GM18870 (cell line): ENCODE results near the gene POLR2I.
A peak's percentile ranks its signal among the peaks of the same experiment; 100 is the strongest.
"Not testable (repeated sequence)": the region's sequence is repeated elsewhere in the genome, so short reads cannot be mapped to it uniquely, and the experiment has no call there.

Source experiments
- ATAC-seq: cut with Tn5 transposase; IDR thresholded peaks from one replicate; pipeline ENCODE4 v1.9.1; 2021; ENCODE audit warnings: moderate library complexity; ENCODE audit not compliant: unreplicated experiment

POLR2I gene

GRCh38 chr19:36134867-36135266 is 20.2 kb upstream of the POLR2I start:
- not testable (repeated sequence) for ATAC-seq

GRCh38 chr19:36131221-36131620 is 16.5 kb upstream of the POLR2I start:
- ATAC-seq: not testable (repeated sequence)

- ATAC-seq: peak; percentile 5
Measured at GRCh38 chr19:36128392-36128736, 13.7 kb upstream of the POLR2I start.

- no peak for ATAC-seq
Measured at GRCh38 chr19:36125557-36125956, 10.9 kb upstream of the POLR2I start.

- ATAC-seq: no peak
Measured at GRCh38 chr19:36121486-36122124, 6.9 kb upstream of the POLR2I start.

- no peak for ATAC-seq
Measured at GRCh38 chr19:36120984-36121358, 6.3 kb upstream of the POLR2I start.

- no peak for ATAC-seq
Measured at GRCh38 chr19:36120092-36120983, 5.7 kb upstream of the POLR2I start.

- no peak for ATAC-seq
Measured at GRCh38 chr19:36116344-36116637, 1.6 kb upstream of the POLR2I start.

GRCh38 chr19:36115453-36116343 is 1.0 kb upstream of the POLR2I start, which contains the start of gene TBCB:
Gene TBCB (plus strand): TSS chr19:36115468. CDS start chr19:36115561, 93 bp downstream.
- peak; percentile 34 for ATAC-seq

- no peak for ATAC-seq
Measured at GRCh38 chr19:36113894-36114720, 568 bp downstream of the POLR2I start.

GRCh38 chr19:36113425-36113824 is 1.2 kb downstream of the POLR2I start:
- ATAC-seq: no peak

- ATAC-seq: no peak
Measured at GRCh38 chr19:36112678-36113077, 2.0 kb downstream of the POLR2I start.

GRCh38 chr19:36111200-36111539 is 3.5 kb downstream of the POLR2I start:
- no peak for ATAC-seq

GRCh38 chr19:36110487-36111199 is 4.0 kb downstream of the POLR2I start, which contains the start of gene OVOL3:
Gene OVOL3 (plus strand): TSS chr19:36111143. CDS start chr19:36111203, 60 bp downstream.
- ATAC-seq: no peak

GRCh38 chr19:36108684-36109083 is 6.0 kb downstream of the POLR2I start:
- no peak for ATAC-seq

- ATAC-seq: no peak
Measured at GRCh38 chr19:36106991-36107390, 7.7 kb downstream of the POLR2I start.

- ATAC-seq: no peak
Measured at GRCh38 chr19:36106441-36106840, 8.2 kb downstream of the POLR2I start.

GRCh38 chr19:36103842-36104552 is 10.7 kb downstream of the POLR2I start:
- ATAC-seq: no peak

GRCh38 chr19:36103040-36103626 is 11.5 kb downstream of the POLR2I start:
- no peak for ATAC-seq
